H1 (cell line): ENCODE results near the gene C2orf81. TPM values are rescaled to one million over a fixed set of nuclear protein-coding genes. Genes with fewer than 3 reads are reported as not detected.

Experiments
- CTCF ChIA-PET: fragments of 300-600 bp; sonication (Branson Sonifier 250); formaldehyde crosslinking; loops from one replicate; lab custom pipeline; 2021; ENCODE audit not compliant: partially characterized antibody; lab: Charles Lee
- POLR2A ChIA-PET: fragments of 300-600 bp; sonication (Branson Sonifier 250); formaldehyde crosslinking; loops from one replicate; lab custom pipeline; 2021; ENCODE audit warnings: inconsistent platforms; ENCODE audit not compliant: partially characterized antibody; lab: Charles Lee
- DNase-seq, 2 experiments: peaks; one replicate each; pipeline versions ENCODE4 v3.0.0 to v3.0.0-alpha.2; 2010 to 2022; ENCODE audit warnings: low spot score in 2 of 2, low read depth in 1 of 2, mixed read lengths in 1 of 2
- FAIRE-seq: peaks from 2 replicates; lab custom pipeline; 2011; peaks lifted over from hg19 to GRCh38; lab: Jason Lieb, UNC
- H2AFZ ChIP-seq: 2 replicates; pipeline ENCODE4 v1.8.1; 2012; ENCODE audit warnings: low read length, inconsistent platforms
- H2AK5ac ChIP-seq: 2 replicates; pipeline ENCODE4 v1.6.1; 2013; ENCODE audit warnings: low read depth, low read length
- H2BK120ac ChIP-seq: replicated peaks from 2 replicates; pipeline ENCODE3; 2013; ENCODE audit warnings: low read depth, low read length, inconsistent platforms
- H2BK12ac ChIP-seq: 2 replicates; pipeline ENCODE4 v1.6.1; 2013; ENCODE audit warnings: low read depth, low read length
- H2BK15ac ChIP-seq: 2 replicates; pipeline ENCODE4 v1.6.1; 2013; ENCODE audit warnings: low read length
- H2BK20ac ChIP-seq: 2 replicates; pipeline ENCODE4 v1.6.1; 2013; ENCODE audit warnings: low read length
- H2BK5ac ChIP-seq: 2 replicates; pipeline ENCODE4 v1.6.1; 2013; ENCODE audit warnings: low read depth, low read length
- H3K14ac ChIP-seq: 2 replicates; pipeline ENCODE4 v1.6.1; 2013; ENCODE audit warnings: inconsistent platforms; ENCODE audit not compliant: insufficient read length
- H3K18ac ChIP-seq: 2 replicates; pipeline ENCODE4 v1.6.1; 2013; ENCODE audit warnings: low read length; ENCODE audit errors: extremely low read depth
- H3K23ac ChIP-seq: 2 replicates; pipeline ENCODE4 v1.6.1; 2013; ENCODE audit warnings: inconsistent platforms; ENCODE audit not compliant: insufficient read length
- H3K23me2 ChIP-seq: 2 replicates; pipeline ENCODE4 v1.6.1; 2013; ENCODE audit warnings: low read depth, low read length
- H3K27ac ChIP-seq: 2 replicates; pipeline ENCODE4 v1.6.1; 2011; ENCODE audit warnings: low read depth, low read length, inconsistent platforms
- H3K27me3 ChIP-seq, 4 experiments: replicated peaks in 1 of 4; 1 replicate in 1 of 4; 2 replicates in 3 of 4; pipeline versions ENCODE4 v1.6.1 to v1.8.1; 2011 to 2013; ENCODE audit warnings: low read length in 3 of 4, mild to moderate bottlenecking in 3 of 4, inconsistent platforms in 2 of 4, mixed read lengths in 2 of 4, moderate library complexity in 1 of 4; ENCODE audit not compliant: control insufficient read depth in 3 of 4, insufficient read depth in 3 of 4; ENCODE audit errors: extremely low read depth in 1 of 4
- H3K36me3 ChIP-seq, 4 experiments: 2 replicates each; pipeline versions ENCODE4 v1.6.1 to v1.8.1; 2011 to 2013; ENCODE audit warnings: mild to moderate bottlenecking in 4 of 4, low read length in 3 of 4, moderate library complexity in 2 of 4, control low read depth in 1 of 4, inconsistent platforms in 1 of 4; ENCODE audit not compliant: insufficient read depth in 4 of 4, control insufficient read depth in 2 of 4
- H3K4ac ChIP-seq: replicated peaks from 2 replicates; pipeline ENCODE3; 2013; ENCODE audit warnings: low read length, low read depth, mixed read lengths, inconsistent platforms; ENCODE audit not compliant: insufficient read length
- H3K4me1 ChIP-seq, 4 experiments: replicated peaks in 1 of 4; 1 replicate in 1 of 4; 2 replicates in 3 of 4; pipeline versions ENCODE4 v1.6.1 to v1.8.1; 2011 to 2013; ENCODE audit warnings: low read length in 3 of 4, inconsistent platforms in 2 of 4, mixed read lengths in 1 of 4; ENCODE audit not compliant: insufficient read depth in 4 of 4, control insufficient read depth in 3 of 4
- H3K4me2 ChIP-seq, 2 experiments: 2 replicates each; pipeline versions ENCODE4 v1.6.1 to v1.8.1; 2011 to 2013; ENCODE audit warnings: low read depth in 2 of 2, low read length in 2 of 2, control low read depth in 1 of 2, inconsistent platforms in 1 of 2, mild to moderate bottlenecking in 1 of 2; ENCODE audit not compliant: insufficient read depth in 1 of 2
- H3K4me3 ChIP-seq, 4 experiments: fragments of 200-600, 300-600 bp in 1 of 4; sonication (generic), shearing (Covaris generic), sonication (Bioruptor Twin) in 1 of 4; 2 replicates each; pipeline versions ENCODE4 v1.5.1 to v1.8.1; 2011 to 2016; ENCODE audit warnings: low read length in 4 of 4, low read depth in 3 of 4, control low read depth in 2 of 4, inconsistent platforms in 2 of 4, mild to moderate bottlenecking in 2 of 4, mixed read lengths in 1 of 4, moderate library complexity in 1 of 4; ENCODE audit not compliant: insufficient read depth in 2 of 4; ENCODE audit errors: extremely low read depth in 1 of 4
- H3K56ac ChIP-seq: replicated peaks from 2 replicates; pipeline ENCODE3; 2013; ENCODE audit warnings: low read depth, mild to moderate bottlenecking, mixed read lengths, low read length, inconsistent platforms; ENCODE audit not compliant: insufficient read length
- H3K79me1 ChIP-seq: 2 replicates; pipeline ENCODE4 v1.6.1; 2013; ENCODE audit warnings: low read depth, low read length, control low read depth
- H3K79me2 ChIP-seq, 2 experiments: 2 replicates each; pipeline versions ENCODE4 v1.6.1 to v1.8.1; 2012 to 2013; ENCODE audit warnings: low read length in 2 of 2, mild to moderate bottlenecking in 2 of 2, inconsistent platforms in 1 of 2; ENCODE audit not compliant: insufficient read depth in 2 of 2, control insufficient read depth in 1 of 2
- H3K9ac ChIP-seq, 4 experiments: replicated peaks in 1 of 4; 1 replicate in 1 of 4; 2 replicates in 3 of 4; pipeline versions ENCODE4 v1.6.1 to v1.8.1; 2011 to 2013; ENCODE audit warnings: low read depth in 3 of 4, low read length in 3 of 4, control low read depth in 2 of 4, mild to moderate bottlenecking in 2 of 4, moderate library complexity in 2 of 4, inconsistent platforms in 1 of 4; ENCODE audit errors: extremely low read depth in 1 of 4
- H3K9me3 ChIP-seq, 2 experiments: 2 replicates each; pipeline versions ENCODE4 v1.6.1 to v1.8.1; 2012 to 2013; ENCODE audit warnings: mild to moderate bottlenecking in 2 of 2, moderate library complexity in 2 of 2, control low read depth in 1 of 2, inconsistent platforms in 1 of 2, low read depth in 1 of 2, low read length in 1 of 2, mixed read lengths in 1 of 2; ENCODE audit not compliant: insufficient read depth in 2 of 2
- H4K20me1 ChIP-seq, 2 experiments: replicated peaks in 1 of 2; 2 replicates each; pipeline versions ENCODE3 to v1.8.1; 2011 to 2013; ENCODE audit warnings: inconsistent platforms in 2 of 2, low read length in 2 of 2, mild to moderate bottlenecking in 1 of 2; ENCODE audit not compliant: insufficient read depth in 2 of 2, control insufficient read depth in 1 of 2
- H4K5ac ChIP-seq: 2 replicates; pipeline ENCODE4 v1.6.1; 2013; ENCODE audit warnings: low read length, low read depth, mixed read lengths, inconsistent platforms; ENCODE audit not compliant: insufficient read length
- H4K8ac ChIP-seq: 2 replicates; pipeline ENCODE4 v1.8.0; 2013; ENCODE audit warnings: mild to moderate bottlenecking, moderate library complexity, low read length, inconsistent platforms; ENCODE audit not compliant: insufficient read depth; ENCODE audit errors: extremely low read depth
- H4K91ac ChIP-seq: replicated peaks from 2 replicates; pipeline ENCODE3; 2013; ENCODE audit warnings: low read length, mixed read lengths, inconsistent platforms; ENCODE audit not compliant: insufficient read length
- BCL11A ChIP-seq, 2 experiments: IDR thresholded peaks; one replicate each; pipeline ENCODE4 v1.6.1; 2011; ENCODE audit warnings: low read depth in 2 of 2, low read length in 2 of 2, mild to moderate bottlenecking in 2 of 2
- CBX5 ChIP-seq: fragments of 300-800, 300-1000 bp; sonication (generic); IDR thresholded peaks from 2 replicates; pipeline ENCODE4 v1.7.1; 2016; ENCODE audit warnings: antibody characterized with exemption, low read length, low read depth
- EGR1 ChIP-seq: IDR thresholded peaks from 2 replicates; pipeline ENCODE4 v1.6.1; 2011; ENCODE audit warnings: low read depth, low read length, borderline replicate concordance
- JUND ChIP-seq: IDR thresholded peaks from 2 replicates; pipeline ENCODE4 v1.6.1; 2011; ENCODE audit warnings: mild to moderate bottlenecking, improper control_type of control experiment, low read length
- NRF1 ChIP-seq: IDR thresholded peaks from 2 replicates; pipeline ENCODE4 v1.6.1; 2011; ENCODE audit warnings: mild to moderate bottlenecking, low read depth, low read length, improper control_type of control experiment
- POLR2A ChIP-seq, 2 experiments: IDR thresholded peaks; 1 replicate in 1 of 2; 2 replicates in 1 of 2; pipeline ENCODE4 v1.6.1; 2011; ENCODE audit warnings: low read depth in 2 of 2, low read length in 2 of 2, mild to moderate bottlenecking in 2 of 2; ENCODE audit errors: control extremely low read depth in 1 of 2
- RAD21 ChIP-seq, 2 experiments: IDR thresholded peaks in 1 of 2; conservative IDR thresholded peaks in 1 of 2; 2 replicates each; pipeline ENCODE4 v1.6.1; 2011; ENCODE audit warnings: low read depth in 2 of 2, low read length in 2 of 2, improper control_type of control experiment in 1 of 2, inconsistent platforms in 1 of 2, mild to moderate bottlenecking in 1 of 2, moderate library complexity in 1 of 2
- TBP ChIP-seq: IDR thresholded peaks from 2 replicates; pipeline ENCODE4 v1.6.1; 2011; ENCODE audit warnings: low read depth, low read length, improper control_type of control experiment
- WGBS, 2 experiments: shearing (Covaris generic) in 1 of 2; methylation state at CpG; one replicate each; pipeline versions ENCODE4 v1.1.6 to v1.1.7; 2013 to 2015; ENCODE audit warnings: low lambda C conversion rate in 2 of 2, mixed read lengths in 2 of 2, inconsistent platforms in 1 of 2, low coverage in 1 of 2, missing lambda C conversion rate in 1 of 2; ENCODE audit not compliant: insufficient replicate concordance in 2 of 2, insufficient coverage in 1 of 2, insufficient read length in 1 of 2; ENCODE audit errors: extremely low coverage in 1 of 2, missing lambda C conversion rate in 1 of 2; 5-methylcytosine and 5-hydroxymethylcytosine counted together
- polyA plus RNA-seq, 7 experiments: library from polyadenylated mRNA; depleted of rRNA in 3 of 7; stranded (reverse) in 5 of 7; unstranded in 2 of 7; fragments of >200 nt in 5 of 7; fragments of 200-250 nt in 2 of 7; gene quantifications; 1 replicate in 5 of 7; 2 replicates in 1 of 7; 4 replicates in 1 of 7; pipeline versions ENCODE4 v1.2.1 to v1.2.3, GENCODE V29; 2011 to 2013; ENCODE audit warnings: missing spikeins in 2 of 7, mixed read lengths in 2 of 7
- total RNA-seq: library from RNA; stranded (reverse); fragmentation: NEBNext Ultra II Directional; extraction: Animal tissue kit (Norgen Biotek cat#: 25700); gene quantifications from 2 replicates; pipeline ENCODE4 v1.2.1, GENCODE V29; 2021

The C2orf81 gene
- total and polyA plus RNA-seq, 2 of the 8 experiments (the other 6 are each of a cell fraction or from before 2014, with no cell fraction given) = 1.6 to 3.3 TPM

GRCh38 chr2:74364533-74365505 lies 56.6 kb downstream of the C2orf81 start:
- Histone ChIP-seq H3K79me2 (no peaks in the 10 kb centered on the region), H2AK5ac (no peak overlapping the region), H2BK5ac (no peak overlapping the region), H2AFZ (no peak overlapping the region), H3K27me3 (no peaks in the 10 kb centered on the region), H3K4me2 (no peak overlapping the region), H3K4me1 (no peaks in the 10 kb centered on the region), H4K91ac (no peak overlapping the region), H2BK12ac (no peak overlapping the region), H3K56ac (no peak overlapping the region), H3K9me3 (no peaks in the 10 kb centered on the region), H3K4ac (no peak overlapping the region), H3K36me3 (peaks cover 63 to 93% (median 88%) of the 10 kb centered on the region in 4 experiments), H2BK120ac (no peak overlapping the region), H4K5ac (no peak overlapping the region), H4K8ac (no peak overlapping the region), H4K20me1 (peaks cover 0 to 7% of the 10 kb centered on the region in 2 experiments), H3K9ac (no peak overlapping the region), H2BK20ac (no peak overlapping the region), H3K23ac (no peak overlapping the region), H3K79me1 (no peaks in the 10 kb centered on the region), H3K18ac (no peak overlapping the region), H3K4me3 (no peak overlapping the region), H3K27ac (no peak overlapping the region), H2BK15ac (no peak overlapping the region), H3K14ac (no peak overlapping the region), H3K23me2 (no peaks in the 10 kb centered on the region)
- WGBS, 2 experiments = 90% methylated on average over 8 of the region's 8 CpGs; no CpG with 5 or more reads in 1 of the 2 experiments
- ChIA-PET POLR2A (interaction anchor here (0.9 to 1.5 kb wide), 3 partner anchors 8 to 75 kb away, joined by 3 to 4 read pairs (median 3); no protein-coding TSS in a partner anchor), CTCF (interaction anchor here (1.0 to 2.4 kb wide), 5 partner anchors 20 to 115 kb away, joined by 3 to 5 read pairs (median 3); no protein-coding TSS in a partner anchor)
- no peak for TF ChIP-seq TBP
- no peak for TF ChIP-seq EGR1
- TF ChIP-seq BCL11A (IDR thresholded peaks at IDR 0.05; ENCODE audit: low read depth in 2 of 2, low read length in 2 of 2) = no peak
- TF ChIP-seq NRF1 = no peak
- TF ChIP-seq JUND = no peak
- no peak for TF ChIP-seq CBX5
- no peak for TF ChIP-seq RAD21 (IDR thresholded peaks at IDR 0.05 in 1 of 2, conservative IDR thresholded peaks at IDR 0.05 in 1 of 2; ENCODE audit: low read depth in 2 of 2, low read length in 2 of 2)
- no peak for TF ChIP-seq POLR2A (IDR thresholded peaks at IDR 0.05; ENCODE audit: control extremely low read depth in 1 of 2, low read depth in 2 of 2, low read length in 2 of 2)
- no peak for DNase-seq
- no peak for FAIRE-seq
